Measurements from ENCODE around the gene ESYT2. TPM values are rescaled to one million over a fixed set of nuclear protein-coding genes. Genes with fewer than 3 reads are reported as not detected.
A peak's percentile ranks its signal among the peaks of the same experiment; 100 is the strongest.
"Not testable (repeated sequence)": the region's sequence is repeated elsewhere in the genome, so short reads cannot be mapped to it uniquely, and the experiment has no call there.

The ESYT2 gene
- total RNA-seq, 1 experiment from 2014 or later: 33.1 TPM

- no peak overlapping the region for H3K4me3 ChIP-seq (ENCODE audit: insufficient read depth, low read depth, low read length)
- DNase-seq: no peak
- H3K27me3 ChIP-seq (ENCODE audit: control insufficient read depth, insufficient read depth, low read length): peaks cover 2% of the 10 kb centered on the region
- H3K36me3 ChIP-seq (replicated peaks; ENCODE audit: control insufficient read depth, insufficient read depth, low read length): no peaks in the 10 kb centered on the region
Measured at GRCh38 chr7:158723266-158723665, 106.0 kb downstream of the ESYT2 start.

- no peaks in the 10 kb centered on the region for H3K36me3 ChIP-seq (replicated peaks; ENCODE audit: control insufficient read depth, insufficient read depth, low read length)
- H3K27me3 ChIP-seq (ENCODE audit: control insufficient read depth, insufficient read depth, low read length): peaks cover 2% of the 10 kb centered on the region
- DNase-seq: no peak
- H3K4me3 ChIP-seq (ENCODE audit: insufficient read depth, low read depth, low read length): no peak overlapping the region
Measured at GRCh38 chr7:158722574-158723237, 106.6 kb downstream of the ESYT2 start.

DNA sequence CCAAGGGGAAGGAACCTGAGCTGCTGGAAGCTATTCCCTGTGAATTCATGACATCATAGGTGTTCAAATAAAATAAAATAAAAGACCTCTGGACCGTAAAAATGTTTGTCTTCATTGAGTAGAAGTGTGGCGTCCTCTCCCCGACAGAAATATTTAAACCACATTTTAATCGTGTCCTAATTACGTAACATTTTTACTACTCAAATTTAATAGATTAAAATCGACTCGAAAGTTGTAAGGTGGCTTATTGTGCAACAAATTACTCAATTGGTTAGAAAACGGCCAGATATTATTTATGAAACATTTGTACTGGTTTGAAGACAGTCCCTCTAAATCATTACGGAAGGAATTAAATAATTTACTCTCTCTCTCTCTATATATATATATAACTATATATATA lies 109.2 kb downstream of the ESYT2 start:
- Histone ChIP-seq H3K36me3 (replicated peaks; ENCODE audit: control insufficient read depth, insufficient read depth, low read length) (no peaks in the 10 kb centered on the region), H3K4me3 (ENCODE audit: insufficient read depth, low read depth, low read length) (no peak overlapping the region), H3K27me3 (ENCODE audit: control insufficient read depth, insufficient read depth, low read length) (peaks cover 2% of the 10 kb centered on the region)
- no peak for DNase-seq

DNA sequence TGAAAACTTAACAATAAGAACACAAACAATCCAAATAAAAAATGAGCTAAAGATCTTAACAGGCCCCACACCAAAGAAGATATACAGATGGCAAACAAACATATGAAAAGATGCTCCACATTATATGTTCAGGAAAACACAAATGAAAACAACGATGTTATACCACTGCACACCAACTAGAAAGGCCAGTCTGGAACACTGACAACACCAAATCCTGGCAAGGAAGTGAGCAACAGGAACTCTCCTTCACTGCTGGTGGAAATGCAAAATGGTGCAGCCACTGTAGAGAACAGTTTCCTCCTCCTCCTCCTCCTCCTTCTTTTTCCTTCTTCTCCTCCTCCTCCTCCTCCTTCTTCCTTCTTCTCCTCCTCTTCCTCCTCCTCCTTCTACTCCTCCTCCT lies 112.5 kb downstream of the ESYT2 start:
- H3K27me3 ChIP-seq (ENCODE audit: control insufficient read depth, insufficient read depth, low read length): peaks cover 2% of the 10 kb centered on the region
- DNase-seq: no peak
- no peaks in the 10 kb centered on the region for H3K36me3 ChIP-seq (replicated peaks; ENCODE audit: control insufficient read depth, insufficient read depth, low read length)
- H3K4me3 ChIP-seq (ENCODE audit: insufficient read depth, low read depth, low read length): no peak overlapping the region

- no peaks in the 10 kb centered on the region for H3K27me3 ChIP-seq (ENCODE audit: control insufficient read depth, insufficient read depth, low read length)
- H3K36me3 ChIP-seq (replicated peaks; ENCODE audit: control insufficient read depth, insufficient read depth, low read length): no peaks in the 10 kb centered on the region
- no peak overlapping the region for H3K4me3 ChIP-seq (ENCODE audit: insufficient read depth, low read depth, low read length)
- DNase-seq: no peak
Measured at GRCh38 chr7:158710651-158711102, 118.6 kb downstream of the ESYT2 start.

DNA sequence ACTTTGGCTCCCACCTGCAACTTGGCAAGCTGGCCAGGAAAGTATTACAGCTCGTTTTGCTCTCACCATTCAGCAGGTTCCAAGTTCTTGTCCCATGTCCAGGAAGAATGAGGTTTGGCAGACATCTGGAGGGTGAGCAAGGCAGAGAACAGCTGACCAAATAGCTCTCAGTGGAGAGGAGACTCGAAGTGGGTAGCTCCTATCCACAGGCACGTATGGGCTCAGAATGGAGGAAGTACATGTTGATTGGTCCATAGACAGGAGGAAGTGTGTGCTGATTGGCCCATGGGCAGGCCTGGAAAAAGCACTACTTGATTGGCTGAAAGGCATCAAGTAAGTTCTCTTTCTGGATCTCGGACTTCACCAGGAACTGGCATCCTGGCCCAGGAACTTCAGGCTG lies 121.7 kb downstream of the ESYT2 start:
- H3K27me3 ChIP-seq (ENCODE audit: control insufficient read depth, insufficient read depth, low read length): no peaks in the 10 kb centered on the region
- H3K4me3 ChIP-seq (ENCODE audit: insufficient read depth, low read depth, low read length): no peak overlapping the region
- H3K36me3 ChIP-seq (replicated peaks; ENCODE audit: control insufficient read depth, insufficient read depth, low read length): no peaks in the 10 kb centered on the region
- no peak for DNase-seq

- H3K36me3 ChIP-seq (replicated peaks; ENCODE audit: control insufficient read depth, insufficient read depth, low read length): no peaks in the 10 kb centered on the region
- H3K4me3 ChIP-seq (ENCODE audit: insufficient read depth, low read depth, low read length): no peak overlapping the region
- no peaks in the 10 kb centered on the region for H3K27me3 ChIP-seq (ENCODE audit: control insufficient read depth, insufficient read depth, low read length)
- DNase-seq: no peak
Measured at GRCh38 chr7:158706710-158707590, 122.4 kb downstream of the ESYT2 start.

- no peak for DNase-seq
- peaks cover under 1% of the 10 kb centered on the region for H3K36me3 ChIP-seq (replicated peaks; ENCODE audit: control insufficient read depth, insufficient read depth, low read length)
- H3K27me3 ChIP-seq (ENCODE audit: control insufficient read depth, insufficient read depth, low read length): no peaks in the 10 kb centered on the region
- H3K4me3 ChIP-seq (ENCODE audit: insufficient read depth, low read depth, low read length): no peak overlapping the region
Measured at GRCh38 chr7:158706273-158706704, 123.0 kb downstream of the ESYT2 start.

- no peak for DNase-seq
- H3K36me3 ChIP-seq (replicated peaks; ENCODE audit: control insufficient read depth, insufficient read depth, low read length): peaks cover 6% of the 10 kb centered on the region
- H3K27me3 ChIP-seq (ENCODE audit: control insufficient read depth, insufficient read depth, low read length): no peaks in the 10 kb centered on the region
- peak overlapping the region; percentile 99 for H3K4me3 ChIP-seq (ENCODE audit: insufficient read depth, low read depth, low read length)
Measured at GRCh38 chr7:158705234-158705850, 124.0 kb downstream of the ESYT2 start.

- H3K27me3 ChIP-seq (ENCODE audit: control insufficient read depth, insufficient read depth, low read length): no peaks in the 10 kb centered on the region
Measured at GRCh38 chr7:158704524-158705233, 124.6 kb downstream of the ESYT2 start, which contains the start of gene NCAPG2. Gene NCAPG2 (minus strand): TSS chr7:158704804. CDS start chr7:158701899, 2,905 bp downstream.

DNA sequence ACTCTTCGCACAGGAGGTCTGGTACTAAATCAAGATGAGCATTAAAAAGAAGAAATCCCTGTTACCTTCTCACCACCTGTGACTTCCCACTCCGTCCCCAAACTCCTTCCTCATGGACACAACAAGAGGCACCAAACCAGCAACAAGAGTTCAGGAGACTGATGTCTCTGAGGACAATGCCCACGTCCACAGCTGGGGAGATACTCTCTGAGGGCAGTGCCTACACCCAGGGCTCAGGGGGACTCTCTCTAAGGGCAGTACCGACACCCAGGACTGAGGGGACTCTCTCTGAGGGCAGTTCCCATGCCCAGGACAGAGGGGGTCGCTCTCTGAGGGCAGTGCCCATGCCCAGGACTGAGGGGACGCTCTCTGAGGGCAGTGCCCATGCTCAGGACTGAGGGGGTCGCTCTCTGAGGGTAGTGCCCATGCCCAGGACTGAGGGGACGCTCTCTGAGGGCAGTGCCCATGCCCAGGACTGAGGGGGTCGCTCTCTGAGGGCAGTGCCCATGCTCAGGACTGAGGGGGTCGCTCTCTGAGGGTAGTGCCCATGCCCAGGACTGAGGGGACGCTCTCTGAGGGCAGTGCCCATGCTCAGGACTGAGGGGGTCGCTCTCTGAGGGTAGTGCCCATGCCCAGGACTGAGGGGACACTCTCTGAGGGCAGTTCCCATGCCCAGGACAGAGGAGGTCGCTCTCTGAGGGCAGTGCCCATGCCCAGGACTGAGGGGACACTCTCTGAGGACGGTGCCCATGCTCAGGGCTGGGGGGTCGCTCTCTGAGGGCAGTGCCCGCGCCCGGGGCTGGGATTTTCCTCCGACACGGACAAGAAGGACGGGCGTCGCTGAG lies 125.4 kb downstream of the ESYT2 start:
- H3K27me3 ChIP-seq (ENCODE audit: control insufficient read depth, insufficient read depth, low read length); DNase-seq: not testable (repeated sequence)
- Histone ChIP-seq H3K4me3 (ENCODE audit: insufficient read depth, low read depth, low read length) (peak overlapping the region; percentile 99), H3K36me3 (replicated peaks; ENCODE audit: control insufficient read depth, insufficient read depth, low read length) (peaks cover 12% of the 10 kb centered on the region)

More at GRCh38 chr7:158704524-158705233, 124.6 kb downstream of the ESYT2 start, which contains the start of gene NCAPG2:
- peak; percentile 97 for DNase-seq
- Histone ChIP-seq H3K36me3 (replicated peaks; ENCODE audit: control insufficient read depth, insufficient read depth, low read length) (peaks cover 6% of the 10 kb centered on the region), H3K4me3 (ENCODE audit: insufficient read depth, low read depth, low read length) (peak within 1 kb of the TSS; percentile 99)

- H3K4me3 ChIP-seq (ENCODE audit: insufficient read depth, low read depth, low read length): no peak overlapping the region
Measured at GRCh38 chr7:158702944-158703343, 126.4 kb downstream of the ESYT2 start.

GRCh38 chr7:158702196-158702595 lies 127.1 kb downstream of the ESYT2 start:
- DNase-seq: peak; percentile 73
- H3K27me3 ChIP-seq (ENCODE audit: control insufficient read depth, insufficient read depth, low read length): no peaks in the 10 kb centered on the region
- H3K4me3 ChIP-seq (ENCODE audit: insufficient read depth, low read depth, low read length): no peak overlapping the region
- peaks cover 15% of the 10 kb centered on the region for H3K36me3 ChIP-seq (replicated peaks; ENCODE audit: control insufficient read depth, insufficient read depth, low read length)

More at GRCh38 chr7:158702944-158703343, 126.4 kb downstream of the ESYT2 start:
- H3K36me3 ChIP-seq (replicated peaks; ENCODE audit: control insufficient read depth, insufficient read depth, low read length): peaks cover 15% of the 10 kb centered on the region
- DNase-seq: no peak
- H3K27me3 ChIP-seq (ENCODE audit: control insufficient read depth, insufficient read depth, low read length): no peaks in the 10 kb centered on the region

All from H7 (cell line).